Esophagus muscularis mucosa (tissue), 4 donors: ENCODE measurements around the gene SH3BP1. TPM values are rescaled to one million over a fixed set of nuclear protein-coding genes. Genes with fewer than 3 reads are reported as not detected.

Source experiments
- DNase-seq: peaks from one replicate; pipeline ENCODE4 v3.0.0-alpha.2; 2017; ENCODE audit errors: extremely low spot score
- H3K27ac ChIP-seq, 4 donors: fragments of 200-600 bp; sonication (generic); replicated peaks in 1 of 4; 1 replicate in 3 of 4; 2 replicates in 1 of 4; pipeline ENCODE4 v1.5.1; 2016 to 2019; ENCODE audit warnings: mild to moderate bottlenecking in 1 of 4
- H3K27me3 ChIP-seq, 4 donors: fragments of 200-600 bp; sonication (generic); one replicate each; pipeline versions ENCODE4 v1.5.1 to v1.6.0; 2016 to 2019
- H3K36me3 ChIP-seq, 4 donors: fragments of 200-600 bp; sonication (generic); one replicate each; pipeline ENCODE4 v1.5.1; 2016 to 2019
- H3K4me1 ChIP-seq, 4 donors: fragments of 200-600 bp; sonication (generic); one replicate each; pipeline ENCODE4 v1.5.1; 2016 to 2019
- H3K4me3 ChIP-seq, 4 donors: fragments of 200-600 bp; sonication (generic); 1 replicate in 2 of 4; 2 replicates in 2 of 4; pipeline ENCODE4 v1.5.1; 2016 to 2019; ENCODE audit warnings: mild to moderate bottlenecking in 4 of 4, moderate library complexity in 1 of 4
- H3K9me3 ChIP-seq, 4 donors: fragments of 200-600 bp; sonication (generic); 1 replicate in 3 of 4; 2 replicates in 1 of 4; pipeline ENCODE4 v1.5.1; 2016 to 2019
- EP300 ChIP-seq: sonication (generic); formaldehyde crosslinking; IDR thresholded peaks from one replicate; pipeline ENCODE4 v1.6.1; 2017; ENCODE audit warnings: antibody characterized with exemption
- POLR2A ChIP-seq: fragments of 450-650 bp; IDR thresholded peaks from one replicate; pipeline ENCODE4 v1.6.1; 2017; ENCODE audit warnings: antibody characterized with exemption, moderate library complexity, mild to moderate bottlenecking, low read depth
- POLR2AphosphoS5 ChIP-seq, 2 donors: sonication (generic); formaldehyde crosslinking; IDR thresholded peaks; one replicate each; pipeline ENCODE4 v1.6.1; 2017; ENCODE audit warnings: antibody characterized with exemption in 2 of 2
- WGBS: methylation state at CpG from one replicate; pipeline ENCODE4 v1.1.5; 2018; 5-methylcytosine and 5-hydroxymethylcytosine counted together
- intact Hi-C: fragments of 100-400 bp; cut with DNase I; formaldehyde crosslinking; loops from one replicate; pipeline ENCODE4 v1.15.1; 2023
- total RNA-seq, 4 donors: library from RNA; depleted of rRNA; stranded (reverse); fragments of >200 nt; gene quantifications; one replicate each; pipeline versions ENCODE4 v1.1.0 to v1.2.1, GENCODE V29; 2016
- TF ChIP-seq, protein P1 (sequence below), 3 experiments: fragments of 200-600 bp in 2 of 3; fragments of 450-650 bp in 1 of 3; sonication (generic) in 2 of 3; IDR thresholded peaks; one replicate each; pipeline ENCODE4 v1.5.1; 2017 to 2019; ENCODE audit warnings: antibody characterized with exemption in 3 of 3, mild to moderate bottlenecking in 2 of 3, moderate library complexity in 1 of 3

Gene SH3BP1
- total RNA-seq, 4 donors from 2014 or later, result 1.5 to 7.5 (median 4.3) TPM

DNA sequence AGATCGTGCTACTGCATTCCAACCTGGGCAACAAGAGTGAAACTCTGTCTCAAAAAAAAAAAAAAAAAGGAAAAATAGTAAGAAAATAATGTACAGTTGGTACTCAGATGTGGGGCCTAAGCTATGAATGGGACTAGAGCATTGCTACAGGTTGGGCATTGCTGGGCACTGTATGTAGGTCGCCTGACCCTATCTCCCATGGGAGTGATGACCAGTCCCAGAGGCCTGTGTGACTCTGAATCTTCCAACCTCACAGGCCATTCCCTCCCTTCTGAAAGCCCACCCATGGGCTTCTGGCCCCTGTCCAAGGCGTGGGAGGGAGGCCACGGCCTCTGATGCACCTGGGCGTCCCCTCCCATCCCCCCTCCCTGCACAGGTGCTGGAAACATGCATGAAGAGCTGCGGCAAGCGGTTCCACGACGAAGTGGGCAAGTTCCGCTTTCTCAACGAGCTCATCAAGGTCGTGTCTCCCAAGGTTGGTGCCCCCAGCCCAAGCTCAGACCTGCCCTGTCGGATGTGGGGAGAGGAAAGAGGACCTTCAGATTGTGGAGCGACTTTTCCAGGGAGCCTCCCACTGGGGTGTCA, 21.3 kb upstream of the SH3BP1 start:
- 88% methylated on average over 9 of the region's 14 CpGs for WGBS
- peaks cover 13 to 92% (median 85%) of the 10 kb centered on the region in 4 donors for H3K36me3 ChIP-seq
- no peaks in the 10 kb centered on the region for H3K27me3 ChIP-seq
- no peaks in the 10 kb centered on the region for H3K9me3 ChIP-seq
- peaks cover 0 to 11% (median 10%) of the 10 kb centered on the region in 4 donors for H3K4me1 ChIP-seq
- intact Hi-C loops, result no loop called here
- no peak overlapping the region for H3K27ac ChIP-seq
- TF ChIP-seq POLR2A (no peak), POLR2AphosphoS5 (IDR thresholded peaks at IDR 0.05) (no peak), EP300 (no peak)
- TF ChIP-seq, protein P1, sequence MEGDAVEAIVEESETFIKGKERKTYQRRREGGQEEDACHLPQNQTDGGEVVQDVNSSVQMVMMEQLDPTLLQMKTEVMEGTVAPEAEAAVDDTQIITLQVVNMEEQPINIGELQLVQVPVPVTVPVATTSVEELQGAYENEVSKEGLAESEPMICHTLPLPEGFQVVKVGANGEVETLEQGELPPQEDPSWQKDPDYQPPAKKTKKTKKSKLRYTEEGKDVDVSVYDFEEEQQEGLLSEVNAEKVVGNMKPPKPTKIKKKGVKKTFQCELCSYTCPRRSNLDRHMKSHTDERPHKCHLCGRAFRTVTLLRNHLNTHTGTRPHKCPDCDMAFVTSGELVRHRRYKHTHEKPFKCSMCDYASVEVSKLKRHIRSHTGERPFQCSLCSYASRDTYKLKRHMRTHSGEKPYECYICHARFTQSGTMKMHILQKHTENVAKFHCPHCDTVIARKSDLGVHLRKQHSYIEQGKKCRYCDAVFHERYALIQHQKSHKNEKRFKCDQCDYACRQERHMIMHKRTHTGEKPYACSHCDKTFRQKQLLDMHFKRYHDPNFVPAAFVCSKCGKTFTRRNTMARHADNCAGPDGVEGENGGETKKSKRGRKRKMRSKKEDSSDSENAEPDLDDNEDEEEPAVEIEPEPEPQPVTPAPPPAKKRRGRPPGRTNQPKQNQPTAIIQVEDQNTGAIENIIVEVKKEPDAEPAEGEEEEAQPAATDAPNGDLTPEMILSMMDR (IDR thresholded peaks at IDR 0.05), result no peak
- H3K4me3 ChIP-seq, result no peak overlapping the region
- DNase-seq, result no peak

DNA sequence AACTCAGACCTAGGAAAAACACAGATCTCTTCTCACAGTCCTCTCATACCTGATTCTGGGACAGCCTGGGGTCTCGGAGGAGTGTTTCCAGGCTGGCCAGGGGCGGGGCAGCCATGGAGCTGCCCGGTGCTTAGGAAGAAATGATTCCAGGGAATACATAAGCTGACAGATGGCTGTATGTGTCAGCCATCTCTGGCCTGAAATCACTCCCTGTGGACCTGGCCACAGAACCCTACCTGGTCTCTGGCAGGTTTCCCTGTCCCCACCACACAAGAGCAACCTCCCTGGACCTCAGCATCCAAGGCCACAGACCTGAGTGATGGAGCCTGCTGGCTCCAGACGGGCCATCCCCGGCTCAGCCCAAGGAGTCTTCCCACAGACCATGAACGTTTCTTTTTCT, 20.8 kb upstream of the SH3BP1 start:
- peaks cover 13 to 96% (median 88%) of the 10 kb centered on the region in 4 donors for H3K36me3 ChIP-seq
- no peak overlapping the region for H3K27ac ChIP-seq
- H3K4me3 ChIP-seq, result no peak overlapping the region
- TF ChIP-seq POLR2AphosphoS5 (IDR thresholded peaks at IDR 0.05), result no peak
- no peak for TF ChIP-seq EP300
- TF ChIP-seq POLR2A, result no peak
- TF ChIP-seq, protein P1 (IDR thresholded peaks at IDR 0.05), result no peak
- no peak for DNase-seq
- H3K27me3 ChIP-seq, result no peaks in the 10 kb centered on the region
- intact Hi-C loops, result no loop called here
- 91% methylated on average over 6 of the region's 6 CpGs for WGBS
- no peaks in the 10 kb centered on the region for H3K9me3 ChIP-seq
- H3K4me1 ChIP-seq, result peaks cover 5 to 11% (median 8%) of the 10 kb centered on the region in 4 donors

DNA sequence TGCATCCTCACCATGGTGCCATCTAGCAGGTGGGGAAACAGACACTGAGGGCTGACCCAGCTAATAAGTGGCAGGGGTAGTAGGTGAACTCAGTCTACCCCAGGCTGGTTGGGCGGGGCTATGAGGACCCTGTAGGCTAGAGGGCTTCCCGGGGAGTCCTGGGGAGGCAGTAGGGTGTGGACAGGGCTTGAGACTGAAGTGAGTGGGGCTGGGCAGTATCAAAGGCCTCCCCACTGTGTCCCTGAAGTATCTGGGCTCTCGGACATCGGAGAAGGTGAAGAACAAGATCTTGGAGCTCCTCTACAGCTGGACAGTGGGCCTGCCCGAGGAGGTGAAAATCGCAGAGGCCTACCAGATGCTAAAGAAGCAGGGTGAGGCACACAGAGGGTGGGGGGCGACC, 19.5 kb upstream of the SH3BP1 start:
- 96% methylated on average over 6 of the region's 7 CpGs for WGBS
- Histone ChIP-seq H3K4me1 (peaks cover 1 to 16% (median 10%) of the 10 kb centered on the region in 4 donors), H3K9me3 (no peaks in the 10 kb centered on the region), H3K36me3 (peaks cover 13 to 97% (median 91%) of the 10 kb centered on the region in 4 donors), H3K27ac (no peak overlapping the region), H3K4me3 (no peak overlapping the region), H3K27me3 (no peaks in the 10 kb centered on the region)
- TF ChIP-seq EP300, result no peak
- no peak for DNase-seq
- intact Hi-C loops, result loop anchor here (10.0 kb wide), 1 partner anchor 65 kb away; the partner anchor contains the start of gene NOL12

DNA sequence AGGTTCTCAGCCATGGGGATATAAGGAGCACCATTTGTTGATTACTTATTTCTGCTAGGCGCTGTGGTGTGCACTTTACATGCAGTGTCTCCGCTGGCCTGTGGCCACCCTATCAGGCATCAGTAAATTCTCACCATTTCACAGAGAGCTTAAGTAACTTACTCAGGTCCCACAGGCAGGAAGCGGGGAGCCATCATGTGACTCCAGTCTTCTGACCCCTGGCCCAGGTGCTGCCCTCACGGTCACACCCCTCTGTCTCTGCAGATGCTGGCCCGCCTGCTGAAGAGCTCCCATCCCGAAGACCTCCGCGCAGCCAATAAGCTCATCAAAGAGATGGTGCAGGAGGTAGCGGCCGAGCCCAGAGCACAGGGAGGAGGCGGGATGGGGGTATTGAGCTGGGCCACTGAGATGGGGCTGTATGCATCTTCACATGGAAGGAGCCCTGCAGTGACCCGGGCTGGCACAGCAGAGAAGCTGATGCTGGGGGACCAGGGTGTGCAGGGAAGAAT, 18.1 kb upstream of the SH3BP1 start:
- Histone ChIP-seq H3K4me1 (peaks cover 15 to 30% (median 21%) of the 10 kb centered on the region in 4 donors), H3K27ac (no peak overlapping the region), H3K27me3 (no peaks in the 10 kb centered on the region), H3K4me3 (no peak overlapping the region), H3K36me3 (peaks cover 9 to 94% (median 85%) of the 10 kb centered on the region in 4 donors), H3K9me3 (no peaks in the 10 kb centered on the region)
- intact Hi-C loops, result loop anchor here (10.0 kb wide), 1 partner anchor 63 kb away; the partner anchor contains the start of gene NOL12
- no peak for TF ChIP-seq POLR2AphosphoS5 (IDR thresholded peaks at IDR 0.05)
- TF ChIP-seq, protein P1 (IDR thresholded peaks at IDR 0.05), result no peak
- no peak for TF ChIP-seq EP300
- TF ChIP-seq POLR2A, result no peak
- DNase-seq, result no peak
- 92% methylated on average over 12 of the region's 12 CpGs for WGBS

DNA sequence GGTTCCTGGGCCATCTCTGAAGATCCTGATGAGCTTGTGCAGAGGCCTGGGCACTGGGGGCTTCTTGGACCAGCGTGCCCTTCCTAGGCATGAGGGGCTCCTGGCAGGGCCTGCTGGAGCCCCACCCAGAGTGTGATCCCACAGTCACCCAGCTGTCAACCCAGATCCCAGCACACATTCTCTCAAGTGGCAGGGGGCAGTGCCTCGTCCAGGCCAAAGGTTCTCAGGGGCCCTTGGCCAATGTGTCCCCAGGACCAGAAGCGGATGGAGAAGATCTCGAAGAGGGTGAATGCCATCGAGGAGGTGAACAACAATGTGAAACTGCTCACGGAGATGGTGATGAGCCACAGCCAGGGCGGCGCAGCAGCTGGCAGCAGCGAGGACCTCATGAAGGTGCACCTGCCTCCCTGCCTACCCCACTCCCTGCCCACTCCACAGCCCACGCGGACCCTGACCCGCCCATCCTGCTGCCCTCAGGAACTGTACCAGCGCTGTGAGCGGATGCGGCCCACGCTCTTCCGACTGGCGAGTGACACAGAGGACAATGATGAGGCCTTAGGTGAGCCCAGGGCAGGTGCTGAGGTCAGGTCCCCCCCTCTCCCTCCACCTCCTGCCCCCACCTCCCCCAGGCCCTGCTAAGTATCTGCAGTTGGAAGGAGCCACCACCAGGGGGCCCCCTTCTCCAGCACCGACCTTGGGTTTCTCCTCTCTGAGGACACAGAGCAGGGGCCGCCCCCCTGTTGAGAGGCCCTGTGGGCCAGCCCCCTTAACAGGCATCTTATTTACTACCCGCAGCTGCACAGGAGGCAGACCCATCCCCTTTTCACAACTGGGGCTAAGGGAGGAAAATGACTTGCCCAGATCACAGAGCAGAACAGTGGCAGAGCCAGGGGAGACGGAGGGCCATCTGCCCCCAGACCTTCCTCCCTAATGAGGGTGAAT, 16.1 kb upstream of the SH3BP1 start:
- H3K9me3 ChIP-seq, result no peaks in the 10 kb centered on the region
- WGBS, result 65% methylated on average over 15 of the region's 22 CpGs
- H3K27me3 ChIP-seq, result no peaks in the 10 kb centered on the region
- intact Hi-C loops, result loop anchor here (10.0 kb wide), 1 partner anchor 61 kb away; the partner anchor contains the start of gene NOL12
- H3K4me1 ChIP-seq, result peaks cover 25 to 47% (median 36%) of the 10 kb centered on the region in 4 donors
- H3K4me3 ChIP-seq, result no peak overlapping the region
- TF ChIP-seq, protein P1 (IDR thresholded peaks at IDR 0.05), result peak; percentile 63 to 96 (median 88)
- TF ChIP-seq POLR2AphosphoS5 (IDR thresholded peaks at IDR 0.05), result no peak
- H3K27ac ChIP-seq, result peak overlapping the region in 2 of 4 donors; percentile 29 to 50
- peaks cover 0 to 85% (median 67%) of the 10 kb centered on the region in 4 donors for H3K36me3 ChIP-seq
- DNase-seq, result no peak
